ENCODE data around the gene SMARCA4.

DNA sequence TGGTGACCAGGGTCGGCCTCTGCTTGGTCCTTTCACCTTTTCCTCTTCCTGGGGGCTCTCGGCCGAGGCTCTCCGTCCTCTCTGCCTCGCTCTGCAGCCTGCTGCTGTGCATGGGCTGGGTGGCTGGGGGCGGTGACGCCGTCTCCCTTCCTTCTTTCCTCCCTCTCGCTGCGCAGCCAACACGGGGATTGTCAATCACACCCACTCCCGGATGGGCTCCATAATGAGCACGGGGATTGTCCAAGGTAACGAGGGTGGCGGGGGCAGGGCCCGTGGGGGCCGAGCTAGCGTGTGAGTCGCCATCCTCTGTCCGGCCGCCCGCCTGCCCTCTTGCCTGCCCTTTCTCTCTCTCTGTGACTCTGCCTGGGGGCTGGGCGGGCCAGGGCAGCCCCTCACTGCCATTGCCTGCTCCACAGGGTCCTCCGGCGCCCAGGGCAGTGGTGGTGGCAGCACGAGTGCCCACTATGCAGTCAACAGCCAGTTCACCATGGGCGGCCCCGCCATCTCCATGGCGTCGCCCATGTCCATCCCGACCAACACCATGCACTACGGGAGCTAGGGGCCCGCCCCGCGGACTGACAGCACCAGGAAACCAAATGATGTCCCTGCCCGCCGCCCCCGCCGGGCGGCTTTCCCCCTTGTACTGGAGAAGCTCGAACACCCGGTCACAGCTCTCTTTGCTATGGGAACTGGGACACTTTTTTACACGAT is 39.5 kb upstream of the SMARCA4 start:
- TF ChIP-seq GATA2 (IDR thresholded peaks at IDR 0.05; ENCODE audit: low read depth, low read length) (no peak), GATA3 (IDR thresholded peaks at IDR 0.05; ENCODE audit: low read depth, low read length) (no peak)

Data from SH-SY5Y (cell line).